Mesenchymal stem cell (in vitro differentiated cells and primary cell): ENCODE data around the gene FAM120B.

Source experiments
- DNase-seq: peaks from one replicate; pipeline ENCODE4 v3.0.0-alpha.2; 2013
- H2AFZ ChIP-seq: one replicate; pipeline ENCODE4 v1.6.1; 2013; ENCODE audit warnings: low read depth, mild to moderate bottlenecking, control low read depth, inconsistent platforms, low read length, moderate library complexity
- H2AK5ac ChIP-seq: 2 replicates; pipeline ENCODE4 v1.6.1; 2013; ENCODE audit warnings: low read length, moderate library complexity, mild to moderate bottlenecking, inconsistent platforms; ENCODE audit not compliant: severe bottlenecking
- H2BK120ac ChIP-seq: one replicate; pipeline ENCODE4 v1.6.1; 2013; ENCODE audit warnings: low read depth, mild to moderate bottlenecking, inconsistent platforms, low read length, moderate library complexity
- H2BK12ac ChIP-seq, 2 experiments: one replicate each; pipeline ENCODE4 v1.6.1; 2013; ENCODE audit warnings: inconsistent platforms in 2 of 2, low read length in 2 of 2, mild to moderate bottlenecking in 2 of 2, moderate library complexity in 2 of 2, control low read depth in 1 of 2
- H2BK15ac ChIP-seq: one replicate; pipeline ENCODE4 v1.6.1; 2013; ENCODE audit warnings: mild to moderate bottlenecking, low read depth, inconsistent platforms; ENCODE audit not compliant: poor library complexity, severe bottlenecking
- H2BK5ac ChIP-seq: 2 replicates; pipeline ENCODE4 v1.6.1; 2013; ENCODE audit warnings: low read depth, mild to moderate bottlenecking, low read length, control low read depth, inconsistent platforms; ENCODE audit not compliant: poor library complexity, severe bottlenecking
- H3K14ac ChIP-seq, 2 experiments: one replicate each; pipeline ENCODE4 v1.6.1; 2013; ENCODE audit warnings: inconsistent platforms in 2 of 2, low read length in 2 of 2, control low read depth in 1 of 2, mild to moderate bottlenecking in 1 of 2, moderate library complexity in 1 of 2
- H3K18ac ChIP-seq, 2 experiments: one replicate each; pipeline ENCODE4 v1.6.1; 2013; ENCODE audit warnings: inconsistent platforms in 2 of 2, low read length in 2 of 2, control low read depth in 1 of 2, low read depth in 1 of 2, mild to moderate bottlenecking in 1 of 2
- H3K23ac ChIP-seq, 2 experiments: one replicate each; pipeline ENCODE4 v1.6.1; 2013; ENCODE audit warnings: inconsistent platforms in 2 of 2, low read length in 2 of 2, mild to moderate bottlenecking in 2 of 2, moderate library complexity in 2 of 2, control low read depth in 1 of 2
- H3K27ac ChIP-seq: 2 replicates; pipeline ENCODE4 v1.5.1; 2013; ENCODE audit warnings: mild to moderate bottlenecking, moderate library complexity, low read length, control low read depth, inconsistent platforms; ENCODE audit not compliant: poor library complexity, severe bottlenecking
- H3K27me3 ChIP-seq, 2 experiments: 2 replicates each; pipeline versions ENCODE4 v1.6.1 to v1.7.0; 2013; ENCODE audit warnings: low read length in 2 of 2, mild to moderate bottlenecking in 2 of 2, moderate library complexity in 2 of 2, control low read depth in 1 of 2, inconsistent platforms in 1 of 2; ENCODE audit not compliant: control insufficient read depth in 1 of 2, insufficient read depth in 1 of 2
- H3K36me3 ChIP-seq, 2 experiments: 2 replicates each; pipeline versions ENCODE4 v1.6.1 to v1.7.0; 2013; ENCODE audit warnings: low read length in 2 of 2, control low read depth in 1 of 2, inconsistent platforms in 1 of 2, low read depth in 1 of 2, mild to moderate bottlenecking in 1 of 2; ENCODE audit not compliant: insufficient read depth in 2 of 2, control insufficient read depth in 1 of 2
- H3K4ac ChIP-seq, 2 experiments: one replicate each; pipeline ENCODE4 v1.6.1; 2013; ENCODE audit warnings: inconsistent platforms in 2 of 2, low read length in 2 of 2, mild to moderate bottlenecking in 2 of 2, moderate library complexity in 2 of 2, control low read depth in 1 of 2, low read depth in 1 of 2
- H3K4me1 ChIP-seq: 2 replicates; pipeline ENCODE4 v1.6.1; 2013; ENCODE audit warnings: low read depth, low read length, control low read depth; ENCODE audit not compliant: control insufficient read depth, insufficient read depth
- H3K4me2 ChIP-seq: 2 replicates; pipeline ENCODE4 v1.6.1; 2013; ENCODE audit warnings: low read length, mild to moderate bottlenecking, inconsistent platforms; ENCODE audit not compliant: poor library complexity, severe bottlenecking
- H3K4me3 ChIP-seq, 2 experiments: 2 replicates each; pipeline versions ENCODE4 v1.5.1 to v1.7.0; 2013; ENCODE audit warnings: low read length in 2 of 2, mild to moderate bottlenecking in 2 of 2, control low read depth in 1 of 2, low read depth in 1 of 2; ENCODE audit not compliant: insufficient read depth in 1 of 2
- H3K79me1 ChIP-seq: replicated peaks from 2 replicates; pipeline ENCODE4 v1.6.1; 2013; ENCODE audit warnings: mild to moderate bottlenecking, control low read depth, low read length, inconsistent platforms; ENCODE audit not compliant: poor library complexity, severe bottlenecking
- H3K9ac ChIP-seq: 2 replicates; pipeline ENCODE4 v1.7.0; 2013; ENCODE audit warnings: mild to moderate bottlenecking, low read length, moderate library complexity
- H3K9me3 ChIP-seq: 2 replicates; pipeline ENCODE4 v1.7.0; 2013; ENCODE audit warnings: mild to moderate bottlenecking, low read length; ENCODE audit not compliant: control insufficient read depth
- H4K8ac ChIP-seq: one replicate; pipeline ENCODE4 v1.6.1; 2013; ENCODE audit warnings: inconsistent platforms, mild to moderate bottlenecking, low read length, moderate library complexity
- H4K91ac ChIP-seq: one replicate; pipeline ENCODE4 v1.6.1; 2013; ENCODE audit warnings: mild to moderate bottlenecking, low read length, inconsistent platforms
- WGBS: methylation state at CpG from one replicate; pipeline ENCODE4 v1.1.7; 2013; ENCODE audit warnings: mixed read lengths; 5-methylcytosine and 5-hydroxymethylcytosine counted together

Gene FAM120B

DNA sequence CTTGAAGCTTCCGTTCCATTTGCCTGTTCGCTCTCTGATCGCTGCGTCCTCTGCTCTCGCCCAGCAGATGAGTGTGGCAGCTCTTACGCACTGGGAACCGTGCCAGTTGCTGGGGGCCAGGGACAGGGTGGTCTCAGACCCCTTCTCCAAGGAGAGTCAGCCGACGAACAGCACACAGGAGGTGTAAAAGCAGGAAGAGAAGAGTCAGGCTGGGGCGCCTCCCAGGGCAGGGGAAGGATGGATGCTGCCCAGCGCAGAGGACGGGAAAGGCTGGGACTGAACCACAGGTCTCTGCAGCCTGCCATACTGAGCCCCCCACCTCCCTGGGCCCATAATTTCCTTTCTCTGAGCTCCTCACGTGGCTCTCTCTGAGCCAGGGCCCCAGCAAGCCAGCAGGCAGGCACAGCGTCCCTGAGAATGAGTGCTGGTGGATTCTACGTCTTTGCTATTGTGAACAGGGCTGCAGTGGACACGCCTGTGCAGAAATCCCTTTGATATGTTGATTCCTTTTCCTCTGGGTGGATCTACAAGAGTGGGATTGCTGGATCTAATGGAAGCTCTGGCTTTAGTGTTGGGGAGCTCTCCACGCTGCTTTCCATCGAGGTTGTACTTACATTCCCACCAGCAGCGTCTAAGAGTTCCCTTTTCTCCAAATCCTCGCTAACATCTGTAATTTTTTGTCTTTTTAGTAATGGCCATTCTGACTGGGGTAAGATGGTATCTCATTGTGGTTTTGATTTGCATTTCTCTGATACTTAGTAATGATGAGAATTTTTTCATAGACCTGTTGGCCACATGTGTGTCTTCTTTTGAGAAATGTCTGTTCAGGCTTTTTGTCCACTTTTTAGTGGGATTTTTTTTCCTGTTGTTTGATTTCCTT is 142.4 kb downstream of the FAM120B start:
- no peak overlapping the region for H3K18ac ChIP-seq
- H2BK120ac ChIP-seq, result no peak overlapping the region
- no peak overlapping the region for H2BK15ac ChIP-seq
- H3K23ac ChIP-seq, result no peak overlapping the region
- no peak overlapping the region for H2BK5ac ChIP-seq
- H2AK5ac ChIP-seq, result no peak overlapping the region
- no peak overlapping the region for H4K8ac ChIP-seq
- no peak overlapping the region for H3K9ac ChIP-seq
- H3K4me1 ChIP-seq, result peaks cover 6% of the 10 kb centered on the region
- H3K9me3 ChIP-seq, result no peaks in the 10 kb centered on the region
- H3K79me1 ChIP-seq, result no peaks in the 10 kb centered on the region
- no peaks in the 10 kb centered on the region for H3K36me3 ChIP-seq
- no peak overlapping the region for H2AFZ ChIP-seq
- WGBS, result 90% methylated on average over 17 of the region's 20 CpGs
- no peak overlapping the region for H3K4me3 ChIP-seq
- H3K4me2 ChIP-seq, result no peak overlapping the region
- no peak for DNase-seq
- H3K27ac ChIP-seq, result no peak overlapping the region
- H3K4ac ChIP-seq, result no peak overlapping the region
- no peak overlapping the region for H2BK12ac ChIP-seq
- no peak overlapping the region for H3K14ac ChIP-seq
- H3K27me3 ChIP-seq, result peaks cover 0 to 14% of the 10 kb centered on the region in 2 experiments
- no peak overlapping the region for H4K91ac ChIP-seq

DNA sequence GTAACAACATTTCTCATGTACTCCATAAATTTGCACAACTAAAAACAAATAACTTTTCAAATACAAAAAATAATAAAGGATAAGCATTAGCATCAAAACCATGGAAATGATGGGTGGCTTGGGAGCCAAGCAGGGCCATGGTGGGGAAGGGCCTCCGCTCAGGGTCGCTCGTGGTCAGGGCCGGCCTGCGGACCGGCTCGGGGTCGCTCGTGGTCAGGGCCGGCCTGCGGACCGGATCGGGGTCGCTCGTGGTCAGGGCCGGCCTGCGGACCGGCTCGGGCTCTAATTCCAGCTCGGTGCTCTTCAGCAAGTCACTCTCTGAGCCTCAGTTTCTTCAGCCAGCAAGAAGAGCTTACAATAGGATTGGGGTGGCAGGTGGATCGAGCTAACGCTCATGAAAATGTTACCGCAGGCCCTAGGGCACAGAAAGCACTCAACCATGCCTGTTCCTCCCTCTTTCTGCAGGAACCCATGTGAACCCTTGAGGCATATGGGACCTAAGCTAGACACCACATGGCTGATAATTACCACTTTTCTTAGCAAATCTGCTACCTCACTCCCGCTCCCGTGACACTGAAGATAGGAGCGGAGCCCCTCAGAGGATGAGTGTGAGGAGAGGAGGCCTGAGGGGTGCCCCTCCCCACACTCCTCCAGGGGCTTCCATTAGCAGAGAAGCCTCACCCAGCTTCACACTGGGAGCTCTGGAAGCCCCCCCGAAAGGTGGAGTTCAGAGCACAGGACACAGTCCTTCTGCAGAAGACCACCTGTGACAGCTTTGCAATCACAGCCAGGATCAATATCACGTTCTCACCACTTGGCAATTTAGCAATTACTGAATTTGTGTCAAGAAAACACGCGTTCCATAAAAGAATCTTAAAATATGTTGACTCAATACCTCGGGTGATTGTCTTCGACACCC is 143.5 kb downstream of the FAM120B start:
- Histone ChIP-seq H2BK15ac (peak overlapping the region; percentile 13), H3K18ac (no peak overlapping the region), H3K36me3 (no peaks in the 10 kb centered on the region), H4K8ac (no peak overlapping the region), H3K79me1 (no peaks in the 10 kb centered on the region), H3K9ac (no peak overlapping the region), H3K4me2 (no peak overlapping the region), H3K27ac (no peak overlapping the region), H2AFZ (no peak overlapping the region), H3K4me1 (peaks cover 3% of the 10 kb centered on the region), H3K23ac (no peak overlapping the region), H3K27me3 (peaks cover 0 to 9% of the 10 kb centered on the region in 2 experiments), H3K4me3 (no peak overlapping the region), H2BK120ac (no peak overlapping the region), H2BK12ac (no peak overlapping the region), H3K14ac (no peak overlapping the region), H3K9me3 (no peaks in the 10 kb centered on the region), H3K4ac (no peak overlapping the region), H2AK5ac (no peak overlapping the region), H4K91ac (no peak overlapping the region), H2BK5ac (no peak overlapping the region)
- 94% methylated on average over 28 of the region's 32 CpGs for WGBS
- no peak for DNase-seq

DNA sequence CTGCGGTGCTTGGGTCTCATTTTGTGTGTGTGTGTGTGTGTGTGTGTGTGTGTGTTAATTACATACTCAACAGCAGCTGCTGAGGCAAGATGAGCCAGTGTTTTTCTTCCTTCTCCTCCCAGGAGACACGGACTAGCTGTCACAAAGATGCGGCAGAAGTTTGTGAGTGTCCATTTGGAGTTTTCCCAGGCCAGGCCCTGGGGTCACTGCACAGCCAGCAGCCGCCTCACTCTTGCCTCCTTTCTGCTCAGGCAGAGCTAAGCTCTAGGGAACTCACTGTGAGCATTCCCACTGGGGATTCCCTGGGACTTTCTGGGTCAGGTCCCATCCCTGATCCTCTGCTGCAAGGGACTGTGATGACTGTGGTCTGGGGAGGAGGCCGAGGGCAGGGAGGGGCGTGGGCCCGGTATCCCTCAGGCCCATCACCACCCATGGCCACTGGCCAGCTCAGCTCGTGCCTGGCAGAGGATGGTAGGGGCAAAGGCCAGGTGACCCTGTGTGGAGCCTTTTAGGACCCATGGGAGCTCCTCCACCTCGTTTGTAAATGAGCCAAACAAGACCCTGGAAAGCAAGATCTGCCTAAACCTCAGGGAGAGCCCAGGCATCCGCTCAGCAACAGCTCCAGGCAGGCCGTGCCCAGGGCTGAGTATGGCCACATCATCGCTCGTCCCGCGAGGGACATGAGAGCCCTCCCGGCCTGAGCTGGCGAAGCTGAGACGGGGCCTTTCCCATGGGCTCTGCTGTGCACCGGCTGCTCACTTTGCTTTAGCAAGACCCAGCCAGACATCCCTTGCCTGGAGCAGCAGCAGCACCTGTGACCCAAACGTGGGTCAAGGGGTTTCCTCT is 144.6 kb downstream of the FAM120B start:
- H3K4me2 ChIP-seq, result no peak overlapping the region
- no peak overlapping the region for H2BK12ac ChIP-seq
- no peak overlapping the region for H2AK5ac ChIP-seq
- peak overlapping the region; percentile 21 for H2BK15ac ChIP-seq
- H3K18ac ChIP-seq, result no peak overlapping the region
- no peak for DNase-seq
- H2BK120ac ChIP-seq, result no peak overlapping the region
- WGBS, result 82% methylated on average over 20 of the region's 20 CpGs
- H3K79me1 ChIP-seq, result no peaks in the 10 kb centered on the region
- H2AFZ ChIP-seq, result no peak overlapping the region
- H3K14ac ChIP-seq, result no peak overlapping the region
- H4K8ac ChIP-seq, result no peak overlapping the region
- no peak overlapping the region for H3K27ac ChIP-seq
- H3K9ac ChIP-seq, result no peak overlapping the region
- H3K4me3 ChIP-seq, result no peak overlapping the region
- H3K4ac ChIP-seq, result no peak overlapping the region
- H3K9me3 ChIP-seq, result no peaks in the 10 kb centered on the region
- no peak overlapping the region for H4K91ac ChIP-seq
- no peaks in the 10 kb centered on the region for H3K36me3 ChIP-seq
- H3K4me1 ChIP-seq, result peaks cover 3% of the 10 kb centered on the region
- H3K27me3 ChIP-seq, result peaks cover 0 to 2% of the 10 kb centered on the region in 2 experiments
- no peak overlapping the region for H2BK5ac ChIP-seq
- H3K23ac ChIP-seq, result no peak overlapping the region
